GM21717 (cell line): ENCODE measurements around the gene GRIK1.
"Not testable (repeated sequence)": the region's sequence is repeated elsewhere in the genome, so short reads cannot be mapped to it uniquely, and the experiment has no call there.

Experiments
- ATAC-seq: cut with Tn5 transposase; IDR thresholded peaks from one replicate; pipeline ENCODE4 v1.9.1; 2021; ENCODE audit warnings: mild to moderate bottlenecking, moderate library complexity; ENCODE audit not compliant: unreplicated experiment

Gene GRIK1

GRCh38 chr21:29621525-29621924 is 318.3 kb downstream of the GRIK1 start:
- ATAC-seq = no peak

- no peak for ATAC-seq
Observed at GRCh38 chr21:29616209-29616751, 323.5 kb downstream of the GRIK1 start.

- ATAC-seq = no peak
Observed at GRCh38 chr21:29613877-29614276, 325.9 kb downstream of the GRIK1 start.

- ATAC-seq = no peak
Observed at GRCh38 chr21:29613021-29613420, 326.8 kb downstream of the GRIK1 start.

- no peak for ATAC-seq
Observed at GRCh38 chr21:29610779-29611360, 328.9 kb downstream of the GRIK1 start.

GRCh38 chr21:29606613-29607012 is 333.2 kb downstream of the GRIK1 start:
- no peak for ATAC-seq

- not testable (repeated sequence) for ATAC-seq
Observed at GRCh38 chr21:29605219-29605618, 334.6 kb downstream of the GRIK1 start.

GRCh38 chr21:29604076-29604475 is 335.7 kb downstream of the GRIK1 start:
- ATAC-seq = no peak

- ATAC-seq = no peak
Observed at GRCh38 chr21:29601047-29601446, 338.7 kb downstream of the GRIK1 start.

- ATAC-seq = no peak
Observed at GRCh38 chr21:29586696-29587095, 353.1 kb downstream of the GRIK1 start.

GRCh38 chr21:29585462-29585861 is 354.3 kb downstream of the GRIK1 start:
- ATAC-seq = no peak

GRCh38 chr21:29583424-29583924 is 356.3 kb downstream of the GRIK1 start:
- ATAC-seq = no peak

GRCh38 chr21:29582855-29583254 is 356.9 kb downstream of the GRIK1 start:
- ATAC-seq = no peak

- no peak for ATAC-seq
Observed at GRCh38 chr21:29581393-29581792, 358.4 kb downstream of the GRIK1 start.

- no peak for ATAC-seq
Observed at GRCh38 chr21:29580732-29581285, 359.0 kb downstream of the GRIK1 start.

GRCh38 chr21:29578306-29578705 is 361.5 kb downstream of the GRIK1 start:
- ATAC-seq = no peak

GRCh38 chr21:29571949-29572348 is 367.8 kb downstream of the GRIK1 start:
- ATAC-seq = no peak

- ATAC-seq = no peak
Observed at GRCh38 chr21:29568020-29568697, 371.6 kb downstream of the GRIK1 start.

- ATAC-seq = no peak
Observed at GRCh38 chr21:29557931-29558725, 381.7 kb downstream of the GRIK1 start.

GRCh38 chr21:29557200-29557599 is 382.6 kb downstream of the GRIK1 start:
- no peak for ATAC-seq

- ATAC-seq = no peak
Observed at GRCh38 chr21:29555601-29556000, 384.2 kb downstream of the GRIK1 start.
